ENCODE results near the gene CDH23.

GRCh38 chr10:71828702-71829101, 432.0 kb downstream of the CDH23 start:
- TF ChIP-seq CTCF (IDR thresholded peaks at IDR 0.05) (no peak), POLR2A (IDR thresholded peaks at IDR 0.05) (no peak), POLR2AphosphoS5 (IDR thresholded peaks at IDR 0.05) (no peak), EP300 (IDR thresholded peaks at IDR 0.05) (no peak)

Measured in upper lobe of left lung (tissue), 4 donors.